Measurements from ENCODE around the gene STS.

STS gene, protein sequence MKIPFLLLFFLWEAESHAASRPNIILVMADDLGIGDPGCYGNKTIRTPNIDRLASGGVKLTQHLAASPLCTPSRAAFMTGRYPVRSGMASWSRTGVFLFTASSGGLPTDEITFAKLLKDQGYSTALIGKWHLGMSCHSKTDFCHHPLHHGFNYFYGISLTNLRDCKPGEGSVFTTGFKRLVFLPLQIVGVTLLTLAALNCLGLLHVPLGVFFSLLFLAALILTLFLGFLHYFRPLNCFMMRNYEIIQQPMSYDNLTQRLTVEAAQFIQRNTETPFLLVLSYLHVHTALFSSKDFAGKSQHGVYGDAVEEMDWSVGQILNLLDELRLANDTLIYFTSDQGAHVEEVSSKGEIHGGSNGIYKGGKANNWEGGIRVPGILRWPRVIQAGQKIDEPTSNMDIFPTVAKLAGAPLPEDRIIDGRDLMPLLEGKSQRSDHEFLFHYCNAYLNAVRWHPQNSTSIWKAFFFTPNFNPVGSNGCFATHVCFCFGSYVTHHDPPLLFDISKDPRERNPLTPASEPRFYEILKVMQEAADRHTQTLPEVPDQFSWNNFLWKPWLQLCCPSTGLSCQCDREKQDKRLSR

DNA sequence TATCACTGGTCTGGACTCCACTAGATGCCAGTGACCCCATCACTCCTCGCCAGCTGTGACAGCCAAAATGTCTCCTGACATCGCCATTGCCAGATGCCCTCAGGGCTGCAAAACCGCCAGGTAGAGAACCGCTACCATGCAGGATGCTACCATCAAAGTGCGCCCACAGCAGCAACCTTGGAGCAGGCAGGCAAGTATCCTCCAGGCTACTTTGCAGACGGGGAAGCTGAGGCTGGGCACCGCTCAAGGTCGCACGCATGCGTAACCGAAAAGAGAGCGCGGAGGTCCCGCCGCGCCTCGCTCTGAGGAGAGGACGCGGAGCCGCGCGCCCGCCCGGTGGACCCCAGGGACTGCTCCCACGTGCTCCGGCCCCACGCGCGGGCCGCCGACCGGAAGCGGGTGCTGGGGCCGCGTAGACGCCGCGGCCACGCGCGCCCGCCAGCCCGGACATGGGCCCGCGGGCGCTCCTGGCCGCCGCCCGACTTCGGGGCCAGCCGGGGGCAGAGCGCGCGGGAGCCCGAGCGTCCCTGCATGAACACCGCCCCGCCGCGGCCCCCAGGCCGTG, at the start of gene STS:
Gene STS, plus strand, starts transcription at position 300 of the 565 bp plus-strand sequence. CDS start 105,488 bp downstream, outside the sequence.
- Mint-ChIP-seq H3K9me3 (no peaks in the 10 kb centered on the region), H3K27ac (peak within 1 kb of the TSS; percentile 90), H3K27me3 (no peaks in the 10 kb centered on the region), H3K36me3 (no peaks in the 10 kb centered on the region), H3K4me1 (peaks cover 20% of the 10 kb centered on the region), H3K4me3 (peak within 1 kb of the TSS; percentile 81)
- peak; percentile 49 for DNase-seq
- CTCF ChIA-PET: no interaction called here

DNA sequence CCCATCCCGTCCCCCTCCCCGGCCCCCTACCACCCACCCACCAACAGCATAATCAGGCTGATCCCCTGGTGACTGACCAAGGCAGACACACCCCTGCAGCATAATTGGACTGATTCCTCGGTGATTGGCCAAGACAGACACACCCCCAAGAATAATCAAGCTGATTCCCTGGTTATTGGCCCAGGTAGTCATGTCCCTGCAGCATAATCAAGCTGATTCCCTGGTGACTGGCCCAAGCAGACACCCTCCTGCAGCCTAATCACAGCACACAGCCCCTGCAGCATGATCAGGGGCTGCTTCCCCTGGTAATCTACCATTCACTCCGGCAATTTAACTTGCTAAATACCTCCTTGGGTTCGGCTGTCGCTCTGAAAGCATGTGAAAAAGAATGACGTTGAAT, 47.5 kb upstream of the STS start:
- no peaks in the 10 kb centered on the region for H3K9me3 Mint-ChIP-seq
- H3K4me3 Mint-ChIP-seq: no peak overlapping the region
- H3K4me1 Mint-ChIP-seq: no peaks in the 10 kb centered on the region
- DNase-seq: no peak
- no peaks in the 10 kb centered on the region for H3K27me3 Mint-ChIP-seq
- CTCF ChIA-PET: no interaction called here
- H3K27ac Mint-ChIP-seq: no peak overlapping the region
- H3K36me3 Mint-ChIP-seq: peaks cover 37% of the 10 kb centered on the region

DNA sequence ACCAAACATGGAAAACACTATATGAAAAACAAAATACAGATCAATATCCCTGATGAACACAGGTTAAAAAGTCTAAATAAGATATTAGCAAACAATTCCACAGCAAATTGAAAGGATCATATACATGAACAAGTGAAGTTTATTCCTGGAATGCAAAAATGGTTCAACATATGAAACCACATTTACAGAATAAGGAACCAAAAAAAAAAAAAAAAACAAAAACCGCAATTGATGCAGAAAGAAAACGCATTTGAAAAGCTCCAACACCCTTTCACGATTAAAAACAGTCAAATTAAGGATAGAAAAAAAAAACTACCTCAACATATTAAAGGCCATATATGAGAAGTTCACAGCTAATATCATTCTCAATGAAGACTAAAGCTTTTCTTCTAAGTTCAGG, 45.4 kb upstream of the STS start:
- H3K36me3 Mint-ChIP-seq: peaks cover 39% of the 10 kb centered on the region

DNA sequence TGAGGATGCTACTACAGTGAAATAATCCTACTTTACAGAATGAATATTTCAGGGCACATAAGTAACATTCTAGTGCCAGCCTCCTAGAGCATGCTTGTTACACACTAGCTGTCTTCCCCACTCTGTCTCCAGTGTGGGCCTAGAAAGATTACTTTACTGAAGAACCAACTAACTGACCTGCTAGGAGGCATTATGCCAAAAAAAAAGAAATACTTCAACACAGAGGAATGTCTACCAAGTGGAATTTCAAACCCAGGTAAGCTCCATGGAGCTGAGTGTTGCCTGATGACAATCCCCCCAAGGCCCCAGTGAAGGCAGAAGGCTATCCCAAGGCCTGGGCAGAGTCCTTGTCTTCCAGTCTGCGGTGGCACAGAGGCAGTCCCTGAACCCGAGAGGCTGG, 40.9 kb upstream of the STS start:
- Mint-ChIP-seq H3K4me3 (no peak overlapping the region), H3K27me3 (no peaks in the 10 kb centered on the region), H3K27ac (no peak overlapping the region), H3K9me3 (no peaks in the 10 kb centered on the region), H3K36me3 (peaks cover 25% of the 10 kb centered on the region), H3K4me1 (peaks cover 20% of the 10 kb centered on the region)
- no peak for DNase-seq
- CTCF ChIA-PET: no interaction called here

More for the DNA sequence above, 45.4 kb upstream of the STS start:
- no peaks in the 10 kb centered on the region for H3K27me3 Mint-ChIP-seq
- no peak overlapping the region for H3K27ac Mint-ChIP-seq
- H3K9me3 Mint-ChIP-seq: no peaks in the 10 kb centered on the region
- H3K4me3 Mint-ChIP-seq: no peak overlapping the region
- no peaks in the 10 kb centered on the region for H3K4me1 Mint-ChIP-seq
- no peak for DNase-seq
- CTCF ChIA-PET: no interaction called here

DNA sequence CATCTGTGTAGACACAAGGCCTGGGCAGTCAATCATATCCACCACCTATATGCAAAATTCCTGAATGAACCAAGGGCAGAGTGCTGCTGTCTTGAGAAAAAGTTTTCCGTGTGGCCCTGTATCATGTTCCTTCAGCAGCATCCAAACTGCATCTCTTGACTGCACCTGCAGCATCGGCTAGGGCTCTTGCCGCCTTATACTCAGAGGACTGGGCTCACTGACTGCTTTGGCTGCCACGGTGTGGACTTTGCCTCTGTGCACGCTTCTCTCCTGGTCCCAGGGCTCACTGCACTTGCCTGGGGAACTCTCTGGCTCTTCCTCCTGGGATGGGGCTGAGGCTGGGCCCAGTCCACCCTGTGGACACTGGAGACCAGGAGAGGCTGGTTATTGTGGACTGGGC, 39.5 kb upstream of the STS start:
- H3K27ac Mint-ChIP-seq: no peak overlapping the region
- H3K4me1 Mint-ChIP-seq: peaks cover 20% of the 10 kb centered on the region
- peaks cover 18% of the 10 kb centered on the region for H3K36me3 Mint-ChIP-seq
- no peak overlapping the region for H3K4me3 Mint-ChIP-seq
- H3K9me3 Mint-ChIP-seq: no peaks in the 10 kb centered on the region
- CTCF ChIA-PET: no interaction called here
- no peak for DNase-seq
- no peaks in the 10 kb centered on the region for H3K27me3 Mint-ChIP-seq

DNA sequence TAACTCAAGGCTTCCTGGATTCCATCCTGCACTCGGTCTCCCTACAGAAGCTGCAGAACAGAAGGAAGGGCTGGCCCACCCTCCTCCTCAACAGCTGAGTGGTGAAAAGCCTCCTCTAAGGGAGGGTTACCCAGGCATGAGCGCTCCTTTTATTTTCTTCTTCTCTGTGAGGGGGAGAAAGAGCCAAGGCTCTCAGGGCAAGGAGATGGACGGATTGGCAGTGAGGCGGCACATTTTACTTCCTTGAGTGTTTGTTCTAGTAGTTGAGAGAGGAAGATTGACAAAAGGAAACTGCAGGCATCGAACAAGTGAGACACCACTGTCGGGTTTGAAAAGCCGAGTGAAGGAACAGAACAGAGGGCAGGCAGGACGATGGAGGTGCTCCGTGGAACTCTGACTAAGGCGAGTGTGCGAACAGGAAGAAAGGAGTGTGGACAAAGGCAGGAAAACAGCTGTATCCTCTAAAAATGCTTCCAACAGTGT, 38.4 kb upstream of the STS start:
- peaks cover 20% of the 10 kb centered on the region for H3K4me1 Mint-ChIP-seq
- H3K27me3 Mint-ChIP-seq: no peaks in the 10 kb centered on the region
- H3K4me3 Mint-ChIP-seq: no peak overlapping the region
- peaks cover 13% of the 10 kb centered on the region for H3K36me3 Mint-ChIP-seq
- no peaks in the 10 kb centered on the region for H3K9me3 Mint-ChIP-seq
- CTCF ChIA-PET: no interaction called here
- no peak overlapping the region for H3K27ac Mint-ChIP-seq
- DNase-seq: no peak

DNA sequence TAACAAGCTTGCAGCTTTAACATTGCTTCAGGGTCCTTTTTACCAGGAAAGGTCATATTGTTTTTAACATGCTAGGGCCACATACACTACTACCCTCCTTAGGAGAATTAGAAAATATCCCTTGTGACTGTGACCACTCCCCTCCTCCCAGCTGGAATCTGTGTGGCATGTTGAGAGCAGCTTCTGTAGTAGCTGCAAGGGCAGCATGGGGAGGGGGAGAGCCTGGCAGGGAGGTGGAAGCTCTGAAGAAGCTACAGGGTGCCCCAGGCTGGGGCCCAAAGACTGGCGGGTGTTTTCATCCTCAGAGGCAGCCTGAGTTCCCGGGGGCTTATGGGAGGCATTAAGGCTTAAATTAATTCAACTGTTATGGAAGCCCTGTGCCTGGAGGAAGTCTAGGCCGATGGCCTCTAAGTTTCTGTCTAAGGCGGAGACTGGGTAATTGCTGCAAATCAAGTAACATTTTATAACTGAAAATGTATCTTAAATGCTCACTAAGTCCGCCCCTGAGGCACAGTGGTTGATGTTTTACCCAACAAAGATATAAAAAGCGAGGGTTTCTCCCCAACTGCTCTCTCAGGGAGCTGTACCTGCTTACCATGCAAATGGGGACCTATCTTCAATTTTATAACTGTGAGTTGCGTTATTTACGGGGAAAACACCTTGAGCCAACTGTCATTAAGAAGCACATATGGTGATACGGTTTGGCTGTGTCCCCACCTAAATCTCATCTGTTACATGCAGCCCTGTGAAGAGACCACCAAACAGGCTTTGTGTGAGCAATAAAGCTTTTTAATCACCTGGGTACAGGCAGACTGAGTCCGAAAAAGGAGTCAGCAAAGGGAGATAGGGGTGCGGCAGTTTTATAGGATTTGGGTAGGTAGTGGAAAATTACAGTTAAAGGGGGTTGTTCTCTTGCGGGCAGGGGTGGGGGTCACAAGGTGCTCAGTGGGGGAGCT, 37.4 kb upstream of the STS start:
- Mint-ChIP-seq H3K27me3 (no peaks in the 10 kb centered on the region), H3K9me3 (no peaks in the 10 kb centered on the region), H3K36me3 (peaks cover 7% of the 10 kb centered on the region), H3K4me3 (no peak overlapping the region), H3K27ac (peak overlapping the region; percentile 78), H3K4me1 (peaks cover 20% of the 10 kb centered on the region)
- CTCF ChIA-PET: no interaction called here
- no peak for DNase-seq

DNA sequence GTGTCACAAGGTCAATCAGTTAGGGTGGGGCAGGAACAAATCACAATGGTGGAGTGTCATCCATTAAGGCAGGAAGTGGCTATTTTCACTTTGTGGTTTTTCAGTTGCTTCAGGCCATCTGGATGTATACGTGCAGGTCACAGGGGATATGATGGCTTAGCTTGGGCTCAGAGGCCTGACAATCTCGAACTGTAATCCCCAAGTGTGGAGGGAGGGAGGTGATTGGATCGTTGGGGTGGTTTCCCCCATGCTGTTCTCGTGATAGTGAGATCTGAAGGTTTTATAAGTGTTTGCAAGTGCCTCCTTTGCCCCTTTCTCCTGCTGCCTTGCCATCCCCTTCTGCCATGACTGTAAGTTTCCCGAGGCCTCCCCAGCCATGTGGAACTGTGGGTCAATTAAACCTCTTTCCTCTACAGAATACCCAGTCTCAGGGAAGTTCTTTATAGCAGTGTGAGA, 36.7 kb upstream of the STS start:
- H3K4me3 Mint-ChIP-seq: no peak overlapping the region
- H3K36me3 Mint-ChIP-seq: peaks cover 6% of the 10 kb centered on the region
- DNase-seq: no peak
- no peaks in the 10 kb centered on the region for H3K27me3 Mint-ChIP-seq
- H3K9me3 Mint-ChIP-seq: no peaks in the 10 kb centered on the region
- CTCF ChIA-PET: no interaction called here
- H3K4me1 Mint-ChIP-seq: peaks cover 20% of the 10 kb centered on the region
- H3K27ac Mint-ChIP-seq: peak overlapping the region; percentile 78

DNA sequence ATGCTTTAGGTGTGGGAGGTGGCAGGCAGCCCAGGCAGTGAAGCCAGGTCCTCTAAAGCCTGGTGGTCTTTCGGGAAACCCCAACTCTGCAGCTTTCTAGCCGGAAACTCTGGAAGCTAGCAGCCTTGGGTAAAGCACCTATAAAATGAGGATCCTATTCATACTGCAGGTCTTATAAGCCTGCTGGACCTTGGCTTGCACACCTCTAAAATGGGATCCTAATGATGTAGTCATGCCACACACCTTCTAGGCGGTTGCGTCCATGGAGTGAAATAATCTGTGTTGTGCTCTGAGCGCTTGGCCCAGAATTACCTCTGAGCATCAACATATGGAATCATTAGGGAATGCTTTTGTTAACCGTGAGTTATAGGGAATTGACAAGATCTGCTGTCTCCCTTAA, 36.0 kb upstream of the STS start:
- Mint-ChIP-seq H3K27ac (no peak overlapping the region), H3K4me1 (peaks cover 20% of the 10 kb centered on the region), H3K9me3 (no peaks in the 10 kb centered on the region), H3K27me3 (no peaks in the 10 kb centered on the region), H3K36me3 (peaks cover 5% of the 10 kb centered on the region), H3K4me3 (no peak overlapping the region)
- no peak for DNase-seq
- CTCF ChIA-PET: no interaction called here

DNA sequence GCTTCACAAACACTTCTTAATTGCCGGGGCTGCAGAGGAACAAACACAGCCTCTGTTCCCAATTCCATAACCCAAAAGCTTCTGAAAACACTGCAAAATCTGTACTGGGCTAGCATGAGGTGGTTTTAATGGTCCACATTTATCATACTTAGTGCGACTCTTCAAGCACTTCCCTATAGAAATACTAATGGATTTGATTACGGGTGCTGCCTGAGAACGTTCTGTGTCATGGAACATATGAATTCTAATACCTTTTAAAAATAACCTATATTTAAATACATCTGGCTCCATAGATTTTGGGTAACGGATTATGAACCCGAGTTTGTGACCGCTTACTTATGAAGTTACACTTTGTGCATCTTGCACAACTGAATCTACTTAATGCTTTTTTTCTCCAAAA, 35.4 kb upstream of the STS start:
- CTCF ChIA-PET: no interaction called here
- Mint-ChIP-seq H3K4me1 (peaks cover 22% of the 10 kb centered on the region), H3K36me3 (peaks cover 8% of the 10 kb centered on the region), H3K4me3 (no peak overlapping the region), H3K9me3 (no peaks in the 10 kb centered on the region), H3K27ac (no peak overlapping the region), H3K27me3 (no peaks in the 10 kb centered on the region)
- no peak for DNase-seq

DNA sequence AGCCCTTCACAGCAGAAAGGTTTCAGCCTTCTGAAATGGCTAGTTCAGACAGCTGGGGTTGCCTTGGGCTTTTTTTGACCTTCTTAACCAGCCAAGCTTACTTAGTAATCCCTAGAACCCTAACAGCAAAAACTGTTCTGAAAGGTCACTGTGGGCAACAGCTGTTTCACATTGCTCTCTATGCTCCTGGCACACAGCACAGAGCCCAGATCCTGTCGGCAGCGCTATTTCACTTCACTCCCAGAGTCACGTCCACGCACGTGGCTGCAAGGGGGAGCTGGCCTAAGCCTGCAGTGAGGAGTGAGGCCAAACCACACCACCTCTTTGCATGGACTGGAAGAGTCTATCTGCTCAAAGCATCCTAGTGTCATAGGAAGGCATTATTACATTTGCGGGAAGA, 32.0 kb upstream of the STS start:
- peaks cover 7% of the 10 kb centered on the region for H3K36me3 Mint-ChIP-seq
- CTCF ChIA-PET: no interaction called here
- H3K27ac Mint-ChIP-seq: no peak overlapping the region
- H3K4me1 Mint-ChIP-seq: peaks cover 15% of the 10 kb centered on the region
- H3K4me3 Mint-ChIP-seq: no peak overlapping the region
- H3K9me3 Mint-ChIP-seq: no peaks in the 10 kb centered on the region
- DNase-seq: no peak
- no peaks in the 10 kb centered on the region for H3K27me3 Mint-ChIP-seq

DNA sequence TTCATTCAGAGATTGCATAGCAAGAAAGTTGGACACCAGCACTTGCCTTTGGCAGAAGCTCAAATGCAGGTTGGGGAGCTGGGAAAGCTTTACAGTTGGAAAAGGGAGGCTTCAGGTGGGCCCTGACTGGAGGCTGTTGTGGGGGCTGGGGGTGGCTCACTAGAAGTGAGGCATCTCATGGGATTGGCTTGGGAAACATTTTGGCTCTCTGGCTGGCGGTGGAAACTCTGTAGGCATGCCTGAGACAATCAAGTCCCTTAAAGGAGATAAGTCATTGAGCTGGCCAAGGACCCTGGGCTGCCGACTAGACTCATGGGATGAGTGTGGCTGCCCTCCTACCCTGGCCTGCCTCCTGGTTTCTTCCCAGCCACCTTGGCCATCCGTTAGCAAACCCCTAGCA, 31.4 kb upstream of the STS start:
- Mint-ChIP-seq H3K27me3 (no peaks in the 10 kb centered on the region), H3K4me1 (peaks cover 9% of the 10 kb centered on the region), H3K4me3 (no peak overlapping the region), H3K9me3 (no peaks in the 10 kb centered on the region), H3K27ac (no peak overlapping the region), H3K36me3 (peaks cover 7% of the 10 kb centered on the region)
- no peak for DNase-seq
- CTCF ChIA-PET: no interaction called here

DNA sequence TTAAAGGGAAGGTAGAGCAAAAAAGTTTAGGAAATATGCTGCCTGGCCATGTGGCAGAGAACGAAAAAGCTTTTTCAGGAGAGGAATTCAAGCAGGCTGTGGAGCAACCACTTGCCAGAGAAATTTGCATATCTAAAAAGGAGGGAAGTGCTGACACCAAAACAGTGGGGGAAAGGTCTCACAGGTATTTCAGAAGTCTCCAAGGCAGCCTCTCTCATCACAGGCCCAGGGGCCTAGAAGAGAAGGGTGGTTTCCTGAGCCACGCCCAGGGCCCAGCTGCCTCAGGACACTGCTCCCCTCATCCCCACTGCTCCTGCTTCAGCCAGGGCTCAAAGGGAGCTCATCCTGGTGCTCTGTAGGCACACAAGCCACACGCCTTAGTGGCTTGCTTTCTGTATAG, 29.9 kb upstream of the STS start:
- CTCF ChIA-PET: no interaction called here
- H3K4me1 Mint-ChIP-seq: peaks cover 9% of the 10 kb centered on the region
- H3K27me3 Mint-ChIP-seq: no peaks in the 10 kb centered on the region
- H3K27ac Mint-ChIP-seq: peak overlapping the region; percentile 42
- no peaks in the 10 kb centered on the region for H3K9me3 Mint-ChIP-seq
- no peak for DNase-seq
- H3K4me3 Mint-ChIP-seq: no peak overlapping the region
- peaks cover 7% of the 10 kb centered on the region for H3K36me3 Mint-ChIP-seq
